Psoas muscle (tissue), 8 donors: Measurements from ENCODE around the gene ZNF660. TPM values are rescaled to one million over a fixed set of nuclear protein-coding genes. Genes with fewer than 3 reads are reported as not detected.

Source experiments
- ATAC-seq, 4 donors: fragments of 200-7000 bp; cut with Tn5 transposase; one replicate each; pipeline ENCODE4 v1.9.1; 2020; ENCODE audit warnings: moderate library complexity in 3 of 4, mild to moderate bottlenecking in 2 of 4
- DNase-seq, 2 donors: peaks; one replicate each; pipeline ENCODE4 v3.0.0-alpha.2; 2020
- H3K27ac ChIP-seq: fragments of 200-600 bp; one replicate; pipeline ENCODE4 v1.8.0; 2022
- H3K27me3 ChIP-seq, 3 donors: fragments of 200-600 bp in 1 of 3; one replicate each; pipeline versions ENCODE4 v1.6.1 to v1.8.0; 2013 to 2022; ENCODE audit warnings: low read length in 2 of 3, mild to moderate bottlenecking in 2 of 3, moderate library complexity in 1 of 3; ENCODE audit not compliant: insufficient read depth in 3 of 3
- H3K36me3 ChIP-seq, 2 donors: fragments of 200-600 bp in 1 of 2; one replicate each; pipeline versions ENCODE4 v1.6.1 to v1.8.0; 2013 to 2022; ENCODE audit warnings: low read depth in 1 of 2, mild to moderate bottlenecking in 1 of 2, moderate library complexity in 1 of 2; ENCODE audit not compliant: insufficient read depth in 1 of 2
- H3K4me1 ChIP-seq: fragments of 200-600 bp; one replicate; pipeline ENCODE4 v1.8.0; 2022
- H3K4me3 ChIP-seq: fragments of 200-600 bp; one replicate; pipeline ENCODE4 v1.8.0; 2022; ENCODE audit warnings: mild to moderate bottlenecking
- H3K9me3 ChIP-seq: fragments of 200-600 bp; one replicate; pipeline ENCODE4 v1.8.0; 2022
- CTCF ChIP-seq: fragments of 200-600 bp; IDR thresholded peaks from one replicate; pipeline ENCODE4 v1.8.0; 2022; ENCODE audit warnings: antibody characterized with exemption
- WGBS, 3 donors: extraction: QIAGEN DNeasy Blood & Tissue Kit; methylation state at CpG; one replicate each; pipeline versions ENCODE4 v1.1.6 to v1.1.7; 2013; 5-methylcytosine and 5-hydroxymethylcytosine counted together
- intact Hi-C, 2 donors: fragments of 100-400 bp; cut with DNase I; formaldehyde crosslinking; loops; one replicate each; pipeline versions ENCODE4 v1.11.0 to v1.14.2; 2022
- polyA plus RNA-seq, 3 donors: library from polyadenylated mRNA; stranded (reverse); fragments of 200-250 nt; gene quantifications; one replicate each; pipeline ENCODE4 v1.2.3, GENCODE V29; 2013
- total RNA-seq, 4 donors: library from RNA; stranded (reverse); fragmentation: NEBNext Ultra II Directional in 2 of 4; extraction: Animal tissue kit (Norgen Biotek cat#: 25700) in 2 of 4; gene quantifications; one replicate each; pipeline versions ENCODE4 v1.2.1 to v1.2.4, GENCODE V29; 2021 to 2023
- donor health status: healthy with polysubstance abuse.
- donor health status: DM: no; HTN: no; CAD: no; lungs with moderate emphysema.
- donor health status: Bipolar disorder and iron deficiency.
- donor health status: healthy.
- donor health status: DM: yes; HTN: yes; CAD: no.
- donor health status: DM: no; HTN: no; CAD: no.
- donor health status: DM: no; HTN: no; CAD: no.
- donor health status: DM: yes; HTN: yes; CAD: no.

The ZNF660 gene
- total and polyA plus RNA-seq, 7 donors = 0.18 to 1.2 (median 0.24) TPM

- H3K36me3 ChIP-seq = peaks cover 0 to 10% of the 10 kb centered on the region in 2 donors
- H3K4me3 ChIP-seq = peak overlapping the region; percentile 71
- peaks cover 7% of the 10 kb centered on the region for H3K4me1 ChIP-seq
- no peak overlapping the region for H3K27ac ChIP-seq
- WGBS, 3 donors = 12 to 16% (median 15%) methylated on average over 5 of the region's 5 CpGs
- no peaks in the 10 kb centered on the region for H3K9me3 ChIP-seq
- ATAC-seq = peak in 2 of 4 donors; percentile 17 to 31
- H3K27me3 ChIP-seq = peaks cover 0 to 2% (median 0%) of the 10 kb centered on the region in 3 donors
- TF ChIP-seq CTCF = no peak
- DNase-seq = no peak
- intact Hi-C loops = no loop called here
Observed at GRCh38 chr3:44555723-44556122, 29.0 kb upstream of the ZNF660 start.

GRCh38 chr3:44557074-44557473 is 27.7 kb upstream of the ZNF660 start:
- DNase-seq (no peak), ATAC-seq (no peak)
- Histone ChIP-seq H3K27ac (no peak overlapping the region), H3K9me3 (no peaks in the 10 kb centered on the region), H3K4me1 (peaks cover 7% of the 10 kb centered on the region), H3K27me3 (no peaks in the 10 kb centered on the region), H3K4me3 (no peak overlapping the region), H3K36me3 (peaks cover 0 to 10% of the 10 kb centered on the region in 2 donors)
- intact Hi-C loops = no loop called here
- 96 to 97% (median 97%) methylated on average over 9 of the region's 9 CpGs for WGBS, 3 donors
- TF ChIP-seq CTCF = no peak

- no peak for ATAC-seq
- H3K27me3 ChIP-seq = no peaks in the 10 kb centered on the region
- no peak overlapping the region for H3K27ac ChIP-seq
- no peak for DNase-seq
- TF ChIP-seq CTCF = no peak
- H3K4me1 ChIP-seq = no peaks in the 10 kb centered on the region
- peaks cover 0 to 10% of the 10 kb centered on the region in 2 donors for H3K36me3 ChIP-seq
- H3K4me3 ChIP-seq = no peak overlapping the region
- 98 to 100% (median 100%) methylated on average over 1 of the region's 1 CpG for WGBS, 3 donors
- no peaks in the 10 kb centered on the region for H3K9me3 ChIP-seq
- intact Hi-C loops = no loop called here
Observed at GRCh38 chr3:44561076-44561475, 23.7 kb upstream of the ZNF660 start.

- no peaks in the 10 kb centered on the region for H3K4me1 ChIP-seq
- no peak overlapping the region for H3K4me3 ChIP-seq
- no peak for DNase-seq
- H3K27me3 ChIP-seq = no peaks in the 10 kb centered on the region
- 94 to 98% (median 97%) methylated on average over 3 of the region's 3 CpGs for WGBS, 3 donors
- H3K36me3 ChIP-seq = peaks cover 0 to 9% of the 10 kb centered on the region in 2 donors
- TF ChIP-seq CTCF = no peak
- intact Hi-C loops = no loop called here
- H3K9me3 ChIP-seq = no peaks in the 10 kb centered on the region
- no peak for ATAC-seq
- no peak overlapping the region for H3K27ac ChIP-seq
Observed at GRCh38 chr3:44562147-44562546, 22.6 kb upstream of the ZNF660 start.

- no peak overlapping the region for H3K4me3 ChIP-seq
- WGBS, 3 donors = 90 to 100% (median 97%) methylated on average over 1 of the region's 1 CpG
- peaks cover 35% of the 10 kb centered on the region for H3K9me3 ChIP-seq
- peaks cover 26 to 34% of the 10 kb centered on the region in 2 donors for H3K36me3 ChIP-seq
- intact Hi-C loops = no loop called here
- no peak for DNase-seq
- ATAC-seq = no peak
- TF ChIP-seq CTCF = no peak
- H3K4me1 ChIP-seq = no peaks in the 10 kb centered on the region
- H3K27me3 ChIP-seq = no peaks in the 10 kb centered on the region
- H3K27ac ChIP-seq = no peak overlapping the region
Observed at GRCh38 chr3:44568561-44568960, 16.2 kb upstream of the ZNF660 start.
